22Rv1 (cell line): Measurements from ENCODE around the gene PKN1.

Experiments used
- ZFX ChIP-seq: fragments of 450-650 bp; IDR thresholded peaks from 2 replicates; pipeline ENCODE4 v1.6.1; 2017; ENCODE audit warnings: antibody characterized with exemption, borderline replicate concordance
- TF ChIP-seq, protein P1 (sequence below): fragments of 450-650 bp; IDR thresholded peaks from 2 replicates; pipeline ENCODE4 v1.5.1; 2017; ENCODE audit warnings: mild to moderate bottlenecking

DNA sequence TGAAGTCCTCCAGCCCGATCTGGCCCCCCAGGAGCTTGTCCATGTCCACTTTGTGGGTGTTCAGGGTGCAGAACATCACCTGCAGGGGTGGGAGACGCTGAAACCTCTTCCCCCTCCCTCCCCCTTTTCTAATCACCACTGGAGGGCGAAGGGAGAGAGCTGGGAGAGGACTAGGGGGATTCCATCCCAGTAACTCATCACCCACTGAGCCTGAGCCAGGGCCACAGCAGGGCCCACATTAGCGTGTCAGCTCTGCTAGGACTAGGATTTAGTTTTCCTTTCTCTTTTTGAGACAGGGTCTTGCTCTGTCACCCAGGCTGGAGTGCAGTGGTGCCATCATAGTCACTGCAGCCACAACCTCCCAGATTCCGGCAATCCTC, 47.6 kb downstream of the PKN1 start:
- TF ChIP-seq, protein P1, sequence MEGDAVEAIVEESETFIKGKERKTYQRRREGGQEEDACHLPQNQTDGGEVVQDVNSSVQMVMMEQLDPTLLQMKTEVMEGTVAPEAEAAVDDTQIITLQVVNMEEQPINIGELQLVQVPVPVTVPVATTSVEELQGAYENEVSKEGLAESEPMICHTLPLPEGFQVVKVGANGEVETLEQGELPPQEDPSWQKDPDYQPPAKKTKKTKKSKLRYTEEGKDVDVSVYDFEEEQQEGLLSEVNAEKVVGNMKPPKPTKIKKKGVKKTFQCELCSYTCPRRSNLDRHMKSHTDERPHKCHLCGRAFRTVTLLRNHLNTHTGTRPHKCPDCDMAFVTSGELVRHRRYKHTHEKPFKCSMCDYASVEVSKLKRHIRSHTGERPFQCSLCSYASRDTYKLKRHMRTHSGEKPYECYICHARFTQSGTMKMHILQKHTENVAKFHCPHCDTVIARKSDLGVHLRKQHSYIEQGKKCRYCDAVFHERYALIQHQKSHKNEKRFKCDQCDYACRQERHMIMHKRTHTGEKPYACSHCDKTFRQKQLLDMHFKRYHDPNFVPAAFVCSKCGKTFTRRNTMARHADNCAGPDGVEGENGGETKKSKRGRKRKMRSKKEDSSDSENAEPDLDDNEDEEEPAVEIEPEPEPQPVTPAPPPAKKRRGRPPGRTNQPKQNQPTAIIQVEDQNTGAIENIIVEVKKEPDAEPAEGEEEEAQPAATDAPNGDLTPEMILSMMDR = no peak
- no peak for TF ChIP-seq ZFX
